GM06990 (cell line): ENCODE measurements around the gene SOX13.

Source experiments
- DNase-seq: peaks from one replicate; pipeline ENCODE4 v3.0.0-alpha.2; 2011; ENCODE audit not compliant: insufficient read length; ENCODE audit errors: extremely low read depth
- H3K27me3 ChIP-seq: replicated peaks from 2 replicates; pipeline ENCODE4 v1.6.0; 2011; ENCODE audit warnings: low read length; ENCODE audit not compliant: control insufficient read depth, insufficient read depth
- H3K36me3 ChIP-seq: 2 replicates; pipeline ENCODE4 v1.5.1; 2011; ENCODE audit warnings: low read length; ENCODE audit not compliant: control insufficient read depth, insufficient read depth
- H3K4me3 ChIP-seq: replicated peaks from 2 replicates; pipeline ENCODE4 v1.5.1; 2011; ENCODE audit warnings: low read depth, mild to moderate bottlenecking, control low read depth, low read length
- TF ChIP-seq, protein P1 (sequence below): IDR thresholded peaks from 2 replicates; pipeline ENCODE4 v1.5.1; 2011; ENCODE audit warnings: low read length, control low read depth, mild to moderate bottlenecking, inconsistent platforms; ENCODE audit not compliant: insufficient read depth, poor library complexity, severe bottlenecking

Gene SOX13

DNA sequence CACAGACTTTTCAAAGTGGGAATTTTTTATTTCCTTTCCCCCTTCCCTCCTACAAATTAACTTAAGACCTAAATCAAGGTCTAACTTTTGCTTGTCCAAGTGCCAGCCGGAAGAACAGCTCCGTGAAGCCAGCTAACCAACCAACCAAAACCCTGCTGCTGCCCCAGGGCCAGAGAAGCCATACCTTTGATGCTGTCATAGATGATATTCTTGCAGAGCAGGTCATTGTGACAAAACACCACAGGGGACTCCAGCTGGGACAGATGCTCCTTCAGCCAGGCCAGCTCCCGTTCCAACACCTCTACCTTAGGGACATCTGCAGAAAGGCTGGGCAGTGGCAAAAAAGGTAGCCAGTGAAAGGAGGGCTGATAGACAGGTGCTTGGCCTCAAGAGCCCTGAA lies 68.2 kb downstream of the SOX13 start:
- Histone ChIP-seq H3K4me3 (no peak overlapping the region), H3K36me3 (no peaks in the 10 kb centered on the region), H3K27me3 (peaks cover 2% of the 10 kb centered on the region)
- TF ChIP-seq, protein P1, sequence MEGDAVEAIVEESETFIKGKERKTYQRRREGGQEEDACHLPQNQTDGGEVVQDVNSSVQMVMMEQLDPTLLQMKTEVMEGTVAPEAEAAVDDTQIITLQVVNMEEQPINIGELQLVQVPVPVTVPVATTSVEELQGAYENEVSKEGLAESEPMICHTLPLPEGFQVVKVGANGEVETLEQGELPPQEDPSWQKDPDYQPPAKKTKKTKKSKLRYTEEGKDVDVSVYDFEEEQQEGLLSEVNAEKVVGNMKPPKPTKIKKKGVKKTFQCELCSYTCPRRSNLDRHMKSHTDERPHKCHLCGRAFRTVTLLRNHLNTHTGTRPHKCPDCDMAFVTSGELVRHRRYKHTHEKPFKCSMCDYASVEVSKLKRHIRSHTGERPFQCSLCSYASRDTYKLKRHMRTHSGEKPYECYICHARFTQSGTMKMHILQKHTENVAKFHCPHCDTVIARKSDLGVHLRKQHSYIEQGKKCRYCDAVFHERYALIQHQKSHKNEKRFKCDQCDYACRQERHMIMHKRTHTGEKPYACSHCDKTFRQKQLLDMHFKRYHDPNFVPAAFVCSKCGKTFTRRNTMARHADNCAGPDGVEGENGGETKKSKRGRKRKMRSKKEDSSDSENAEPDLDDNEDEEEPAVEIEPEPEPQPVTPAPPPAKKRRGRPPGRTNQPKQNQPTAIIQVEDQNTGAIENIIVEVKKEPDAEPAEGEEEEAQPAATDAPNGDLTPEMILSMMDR: no peak
- DNase-seq: no peak

DNA sequence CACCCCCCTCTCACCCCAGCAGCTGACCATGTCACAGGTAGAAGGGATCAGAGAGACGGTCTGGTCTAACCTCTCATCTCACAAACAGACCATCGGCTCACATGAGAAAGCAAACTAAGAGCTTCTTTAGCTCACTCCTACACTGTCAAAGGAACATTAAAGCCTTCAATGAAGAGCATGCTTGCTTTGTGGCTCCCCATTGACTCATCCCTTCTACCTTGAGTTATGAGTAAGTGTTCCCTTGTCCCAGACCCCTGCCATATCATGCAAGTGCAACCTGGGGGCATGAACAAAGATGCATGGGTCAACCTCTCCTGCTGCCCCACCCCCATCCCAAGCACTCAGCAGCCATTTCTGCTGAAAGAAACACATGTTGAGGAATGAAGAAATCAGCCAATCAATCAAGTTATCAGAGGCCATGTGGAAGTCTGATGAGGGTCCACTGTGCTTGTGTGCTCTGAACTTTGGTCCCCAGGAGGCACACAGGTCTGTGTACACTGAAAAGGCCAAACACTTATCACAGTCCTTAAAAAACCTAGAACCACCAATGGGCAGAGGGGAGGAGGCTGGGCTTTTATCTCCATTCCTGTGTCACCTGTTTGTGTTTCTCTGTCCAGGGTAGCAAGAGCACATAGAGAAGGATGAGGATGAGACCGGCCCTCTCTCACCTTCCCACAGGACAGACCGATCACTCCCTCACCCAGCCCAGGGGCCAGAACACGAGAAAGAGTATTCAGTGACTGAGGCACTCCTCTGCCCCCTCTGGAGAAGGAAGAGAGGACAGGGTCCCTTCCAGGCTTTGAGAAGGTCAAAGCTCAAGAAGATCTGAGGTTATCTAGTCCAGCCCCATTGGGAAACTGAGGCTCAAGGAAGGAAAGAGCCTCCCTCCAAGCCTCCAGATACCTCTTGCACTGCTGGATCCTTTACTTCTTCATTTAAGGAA lies 69.4 kb downstream of the SOX13 start:
- no peak for DNase-seq
- TF ChIP-seq, protein P1: no peak
- H3K36me3 ChIP-seq: no peaks in the 10 kb centered on the region
- no peak overlapping the region for H3K4me3 ChIP-seq
- H3K27me3 ChIP-seq: peaks cover 2% of the 10 kb centered on the region

- peaks cover 2% of the 10 kb centered on the region for H3K27me3 ChIP-seq
- TF ChIP-seq, protein P1: no peak
Observed at GRCh38 chr1:204143276-204144041, 70.5 kb downstream of the SOX13 start.

DNA sequence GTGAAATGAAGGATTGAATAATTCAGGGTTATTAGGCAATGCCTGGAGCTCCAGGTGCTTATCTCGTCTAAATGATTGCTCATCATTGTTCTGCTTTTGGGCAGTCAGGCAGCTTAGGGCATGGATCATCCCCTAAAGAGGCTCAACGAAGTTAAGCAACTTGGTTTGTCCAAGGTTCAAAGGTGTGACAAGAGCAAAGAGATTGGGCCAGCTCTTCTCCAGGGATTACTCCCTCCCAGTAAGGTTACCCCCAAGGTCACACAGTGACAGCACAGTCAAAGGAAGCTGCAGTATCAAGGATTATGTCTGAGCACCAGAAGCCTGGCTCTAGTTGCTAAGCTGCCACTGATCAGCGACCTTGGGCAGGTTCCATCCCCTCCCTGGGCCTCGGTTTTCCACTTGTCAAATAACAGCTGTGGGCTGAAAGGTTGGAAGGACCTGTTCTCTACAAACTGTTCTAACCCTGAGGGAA lies 72.2 kb downstream of the SOX13 start:
- Histone ChIP-seq H3K4me3 (no peak overlapping the region), H3K27me3 (peaks cover 2% of the 10 kb centered on the region), H3K36me3 (no peaks in the 10 kb centered on the region)
- TF ChIP-seq, protein P1: no peak
- no peak for DNase-seq

More at GRCh38 chr1:204143276-204144041, 70.5 kb downstream of the SOX13 start:
- no peak overlapping the region for H3K4me3 ChIP-seq
- H3K36me3 ChIP-seq: no peaks in the 10 kb centered on the region
- DNase-seq: no peak

DNA sequence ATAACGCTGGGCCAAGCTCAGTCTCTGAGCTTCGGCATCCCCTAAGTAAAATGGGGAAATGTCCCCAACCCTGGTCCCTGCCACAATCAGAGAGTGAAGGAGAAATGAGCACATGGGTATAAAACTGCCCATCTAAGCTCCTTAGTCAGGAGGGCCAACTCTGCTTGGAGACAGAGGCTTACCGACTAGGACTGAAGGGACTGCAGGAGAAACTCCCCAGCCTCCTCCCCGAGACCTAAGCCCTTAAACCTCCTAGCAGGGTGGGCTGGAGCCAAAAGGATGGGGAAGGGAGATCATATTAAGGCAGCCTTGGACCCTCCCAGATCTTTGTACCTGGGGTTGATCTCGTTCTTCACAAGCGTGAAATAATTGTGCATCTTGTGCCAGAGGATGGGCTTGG lies 73.4 kb downstream of the SOX13 start:
- no peak for DNase-seq
- no peak overlapping the region for H3K4me3 ChIP-seq
- H3K27me3 ChIP-seq: peaks cover 2% of the 10 kb centered on the region
- no peaks in the 10 kb centered on the region for H3K36me3 ChIP-seq
- TF ChIP-seq, protein P1: no peak
